HEK293T (cell line): Measurements from ENCODE around the gene KRT27.

Source experiments
- CTCF ChIA-PET: fragments of 350-600 bp; formaldehyde crosslinking; extraction: SDS; loops from one replicate; lab custom pipeline; 2021; ENCODE audit warnings: antibody characterized with exemption, inconsistent platforms; lab: Yijun Ruan, JAX
- POLR2A ChIA-PET: fragments of 350-600 bp; formaldehyde crosslinking; extraction: SDS; loops from one replicate; lab custom pipeline; 2020; ENCODE audit warnings: antibody characterized with exemption, inconsistent platforms; lab: Yijun Ruan, JAX
- DNase-seq: peaks from one replicate; pipeline ENCODE4 v3.0.0; 2012; ENCODE audit warnings: mixed read lengths; ENCODE audit errors: extremely low spot score
- ARNT ChIP-seq: fragments of 450-650 bp; IDR thresholded peaks from 2 replicates; pipeline ENCODE4 v1.6.1; 2017; ENCODE audit warnings: mild to moderate bottlenecking
- BHLHE40 ChIP-seq: fragments of 450-650 bp; IDR thresholded peaks from 2 replicates; pipeline ENCODE4 v1.6.1; 2016; ENCODE audit warnings: mild to moderate bottlenecking, moderate library complexity, borderline replicate concordance
- CTBP1 ChIP-seq: fragments of 450-650 bp; IDR thresholded peaks from 2 replicates; pipeline ENCODE4 v1.6.1; 2016; ENCODE audit warnings: borderline replicate concordance
- ELF4 ChIP-seq: fragments of 450-650 bp; IDR thresholded peaks from 2 replicates; pipeline ENCODE4 v1.6.1; 2017; ENCODE audit warnings: antibody characterized with exemption
- FOXA1 ChIP-seq: fragments of 450-650 bp; IDR thresholded peaks from 2 replicates; pipeline ENCODE4 v1.6.1; 2016; ENCODE audit warnings: mild to moderate bottlenecking
- FOXK2 ChIP-seq: fragments of 450-650 bp; IDR thresholded peaks from 2 replicates; pipeline ENCODE4 v1.6.1; 2016; ENCODE audit warnings: mild to moderate bottlenecking
- FOXM1 ChIP-seq: fragments of 450-650 bp; IDR thresholded peaks from 2 replicates; pipeline ENCODE4 v1.6.1; 2017; ENCODE audit warnings: mild to moderate bottlenecking, borderline replicate concordance
- HDGF ChIP-seq: fragments of 450-650 bp; IDR thresholded peaks from 2 replicates; pipeline ENCODE4 v1.6.1; 2017; ENCODE audit warnings: antibody characterized with exemption, borderline replicate concordance
- L3MBTL2 ChIP-seq: fragments of 450-650 bp; conservative IDR thresholded peaks from 2 replicates; pipeline ENCODE4 v1.6.1; 2016; ENCODE audit warnings: mild to moderate bottlenecking
- LEF1 ChIP-seq: fragments of 450-650 bp; IDR thresholded peaks from 2 replicates; pipeline ENCODE4 v1.6.1; 2017; ENCODE audit warnings: mild to moderate bottlenecking, borderline replicate concordance
- NFRKB ChIP-seq: fragments of 450-650 bp; IDR thresholded peaks from 2 replicates; pipeline ENCODE4 v1.6.1; 2016; ENCODE audit warnings: mild to moderate bottlenecking, moderate library complexity
- SP1 ChIP-seq: fragments of 450-650 bp; IDR thresholded peaks from 2 replicates; pipeline ENCODE4 v1.6.1; 2017
- SUZ12 ChIP-seq: fragments of 450-650 bp; IDR thresholded peaks from 2 replicates; pipeline ENCODE4 v1.6.1; 2016; ENCODE audit warnings: mild to moderate bottlenecking
- TARDBP ChIP-seq: fragments of 450-650 bp; IDR thresholded peaks from 2 replicates; pipeline ENCODE4 v1.6.1; 2016
- ZNF384 ChIP-seq: fragments of 450-650 bp; IDR thresholded peaks from 2 replicates; pipeline ENCODE4 v1.6.1; 2016
- TF ChIP-seq, protein P1 (sequence below): fragments of 450-650 bp; IDR thresholded peaks from 2 replicates; pipeline ENCODE4 v1.6.1; 2016

KRT27 gene, protein sequence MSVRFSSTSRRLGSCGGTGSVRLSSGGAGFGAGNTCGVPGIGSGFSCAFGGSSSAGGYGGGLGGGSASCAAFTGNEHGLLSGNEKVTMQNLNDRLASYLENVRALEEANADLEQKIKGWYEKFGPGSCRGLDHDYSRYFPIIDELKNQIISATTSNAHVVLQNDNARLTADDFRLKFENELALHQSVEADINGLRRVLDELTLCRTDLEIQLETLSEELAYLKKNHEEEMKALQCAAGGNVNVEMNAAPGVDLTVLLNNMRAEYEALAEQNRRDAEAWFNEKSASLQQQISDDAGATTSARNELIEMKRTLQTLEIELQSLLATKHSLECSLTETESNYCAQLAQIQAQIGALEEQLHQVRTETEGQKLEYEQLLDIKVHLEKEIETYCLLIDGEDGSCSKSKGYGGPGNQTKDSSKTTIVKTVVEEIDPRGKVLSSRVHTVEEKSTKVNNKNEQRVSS

DNA sequence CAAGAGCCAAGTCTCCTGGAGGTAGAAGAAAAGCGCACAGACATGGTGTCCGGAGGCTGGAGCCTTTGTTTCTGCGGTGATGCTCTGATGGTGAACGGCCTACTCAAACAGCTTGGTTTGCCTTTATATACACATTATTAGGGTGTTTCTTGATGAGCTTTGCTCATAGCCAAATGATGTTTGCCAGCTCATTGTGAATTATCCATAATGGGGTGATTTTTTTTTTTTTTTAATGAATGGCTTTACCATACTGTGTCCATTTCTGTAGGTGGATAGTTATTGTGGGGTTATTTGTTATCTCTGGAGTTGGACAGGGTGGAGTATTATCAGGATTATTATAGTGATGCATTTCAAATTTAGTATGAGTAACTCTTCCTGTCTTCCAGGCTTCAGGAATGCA lies at the start of gene KRT27:
Gene KRT27, minus strand, starts transcription at position 101 of the 400 bp plus-strand sequence. Its CDS starts 57 bp downstream, at position 44.
- POLR2A ChIA-PET: no interaction called here
- DNase-seq: no peak
- TF ChIP-seq SUZ12 (no peak), ARNT (no peak), CTBP1 (no peak), ELF4 (no peak), FOXM1 (no peak), BHLHE40 (no peak), HDGF (no peak), SP1 (no peak)
- TF ChIP-seq, protein P1, sequence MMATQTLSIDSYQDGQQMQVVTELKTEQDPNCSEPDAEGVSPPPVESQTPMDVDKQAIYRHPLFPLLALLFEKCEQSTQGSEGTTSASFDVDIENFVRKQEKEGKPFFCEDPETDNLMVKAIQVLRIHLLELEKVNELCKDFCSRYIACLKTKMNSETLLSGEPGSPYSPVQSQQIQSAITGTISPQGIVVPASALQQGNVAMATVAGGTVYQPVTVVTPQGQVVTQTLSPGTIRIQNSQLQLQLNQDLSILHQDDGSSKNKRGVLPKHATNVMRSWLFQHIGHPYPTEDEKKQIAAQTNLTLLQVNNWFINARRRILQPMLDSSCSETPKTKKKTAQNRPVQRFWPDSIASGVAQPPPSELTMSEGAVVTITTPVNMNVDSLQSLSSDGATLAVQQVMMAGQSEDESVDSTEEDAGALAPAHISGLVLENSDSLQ: no peak
- CTCF ChIA-PET: no interaction called here

DNA sequence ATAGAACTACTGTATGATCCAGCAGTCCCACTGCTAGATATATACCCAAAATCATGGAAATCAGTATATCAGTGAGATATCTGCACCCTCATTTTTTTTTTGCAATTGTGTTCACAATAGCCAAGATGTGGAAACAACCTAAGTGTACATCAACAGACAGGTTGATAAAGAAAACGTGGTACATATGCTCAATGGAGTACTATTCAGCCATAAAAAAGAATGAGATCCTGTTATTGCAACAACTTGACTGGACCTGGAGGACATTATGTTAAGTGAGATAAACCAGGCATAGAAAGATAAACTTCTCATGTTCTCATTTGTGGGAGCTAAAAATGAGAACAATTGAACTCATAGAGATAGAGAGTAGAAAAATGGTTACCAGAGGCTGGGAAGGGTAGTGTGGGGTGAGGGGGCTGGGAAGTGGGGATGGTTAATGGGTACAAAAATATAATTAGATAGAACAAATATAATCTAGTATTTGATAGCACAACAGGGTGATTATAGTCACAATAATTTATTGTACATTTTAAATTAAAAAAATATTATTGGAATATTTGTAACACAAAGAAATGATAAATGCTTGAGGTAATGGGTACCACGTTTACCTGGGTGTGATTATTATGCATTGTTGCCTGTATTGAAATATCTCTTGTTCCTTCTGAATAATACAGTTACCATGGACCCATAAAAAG lies 47.9 kb upstream of the KRT27 start:
- ChIA-PET CTCF (no interaction called here), POLR2A (no interaction called here)
- TF ChIP-seq NFRKB: no peak
- no peak for TF ChIP-seq ELF4
- no peak for DNase-seq

DNA sequence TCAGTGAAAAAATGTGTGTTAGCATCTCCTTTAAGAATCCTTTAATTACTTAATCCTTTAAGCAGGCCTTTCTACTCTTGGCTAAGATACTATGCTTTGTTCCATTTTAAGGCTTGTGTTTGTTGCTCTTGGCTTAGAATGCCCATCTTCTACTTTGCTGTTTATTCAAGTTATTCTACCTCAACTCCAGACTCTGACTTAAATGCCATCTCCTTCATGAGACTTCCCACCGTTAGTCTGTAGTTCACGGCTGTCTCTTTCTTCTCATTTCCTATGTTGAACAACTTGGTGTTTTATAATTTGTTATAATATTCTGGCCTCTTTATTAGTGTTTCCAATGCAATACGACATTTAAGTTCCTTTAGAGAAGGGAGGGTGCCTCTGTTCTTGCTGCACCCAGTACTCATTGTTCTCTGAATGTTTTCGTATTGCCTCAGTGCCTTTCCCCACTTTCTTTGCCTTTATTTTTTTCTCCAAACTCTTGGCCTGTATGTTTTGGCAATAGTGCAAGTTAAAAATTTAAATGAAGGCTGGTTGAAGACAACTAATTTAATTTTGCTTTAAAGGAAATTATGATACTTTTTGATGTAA lies 46.2 kb upstream of the KRT27 start:
- DNase-seq: no peak
- TF ChIP-seq BHLHE40: no peak
- TF ChIP-seq SUZ12: no peak
- no peak for TF ChIP-seq ARNT
- TF ChIP-seq ELF4: no peak
- ChIA-PET CTCF (interaction anchor here (0.6 kb wide), 1 partner anchor 835 kb away, joined by 3 read pairs; no protein-coding TSS in a partner anchor), POLR2A (interaction anchor here (2.1 to 2.5 kb wide), 2 partner anchors 9 to 860 kb away, joined by 7 to 19 read pairs; partner anchors contain the start of gene EIF1)

DNA sequence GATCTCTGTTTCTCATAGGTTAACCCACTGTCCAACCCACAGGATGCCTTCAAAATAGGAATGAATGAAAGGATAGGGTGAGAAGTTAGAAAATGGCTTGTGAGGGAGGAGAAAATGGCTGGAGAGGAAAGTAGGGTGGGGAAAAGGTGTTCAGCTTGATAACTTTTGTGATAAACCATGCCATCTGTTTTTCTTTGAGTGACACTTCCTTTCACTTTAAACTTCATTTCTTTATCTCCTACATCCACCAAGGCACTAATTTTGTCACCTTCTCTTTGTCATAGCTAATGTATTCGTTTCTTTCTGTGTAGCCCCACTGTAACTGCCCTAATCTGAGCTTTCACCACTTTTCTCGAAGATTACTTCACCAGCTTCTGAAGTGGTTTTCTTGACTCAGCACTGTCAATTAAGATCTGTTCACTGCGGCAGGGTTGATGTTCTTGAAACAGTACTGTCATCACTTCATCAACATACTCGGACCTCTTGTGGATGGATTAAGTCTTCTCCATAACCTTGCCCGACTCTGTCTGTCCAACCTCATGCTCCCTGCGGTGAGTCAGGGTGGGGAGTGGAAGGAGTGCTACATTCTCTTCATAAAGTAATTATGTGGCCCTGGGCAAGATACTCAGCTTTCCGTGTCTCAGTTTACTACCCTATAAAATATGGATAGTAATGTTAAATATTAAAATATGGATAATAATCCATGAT lies 45.5 kb upstream of the KRT27 start:
- ChIA-PET CTCF (interaction anchor here (0.9 kb wide), 1 partner anchor 835 kb away, joined by 3 read pairs; no protein-coding TSS in a partner anchor), POLR2A (interaction anchor here (2.1 to 2.5 kb wide), 2 partner anchors 9 to 861 kb away, joined by 7 to 19 read pairs; partner anchors contain the start of gene EIF1)
- TF ChIP-seq CTBP1 (0 out of 2 replicates have a peak, but pooled peaks have one; percentile 6), FOXA1 (no peak)
- TF ChIP-seq, protein P1: peak; percentile 73
- DNase-seq: peak; percentile 13

DNA sequence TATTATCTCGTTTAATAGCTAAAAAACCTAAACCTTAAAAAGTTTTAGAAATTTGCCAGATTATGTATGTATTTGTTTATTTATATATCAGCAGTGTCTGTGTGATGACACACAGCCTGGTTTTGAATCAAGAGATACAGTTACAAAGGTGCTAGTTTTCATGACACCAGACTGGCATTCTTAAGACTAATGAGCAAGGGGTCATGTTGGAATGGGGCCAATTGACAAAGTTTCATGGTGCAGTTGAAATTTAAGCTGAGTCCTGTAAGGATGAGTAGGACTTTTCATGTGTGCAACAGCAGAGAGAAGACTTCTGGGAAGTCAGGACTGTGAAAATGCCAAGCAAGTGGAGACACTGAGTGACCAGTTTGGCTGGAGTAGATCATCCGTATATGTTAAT lies 43.2 kb upstream of the KRT27 start:
- ChIA-PET CTCF (no interaction called here), POLR2A (no interaction called here)
- DNase-seq: no peak
- TF ChIP-seq ZNF384 (no peak), SP1 (no peak), HDGF (no peak), NFRKB (no peak), L3MBTL2 (no peak), SUZ12 (no peak), LEF1 (no peak), ELF4 (no peak), ARNT (no peak), CTBP1 (no peak), FOXM1 (no peak), FOXA1 (no peak), BHLHE40 (no peak), TARDBP (no peak), FOXK2 (no peak)
- TF ChIP-seq, protein P1: no peak
